HCT116 (cell line): Measurements from ENCODE around the gene PRPF6.

Experiments used
- EGR1 ChIP-seq: IDR thresholded peaks from 2 replicates; pipeline ENCODE4 v1.6.1; 2012; ENCODE audit warnings: low read depth
- POLR2A ChIP-seq: IDR thresholded peaks from 2 replicates; pipeline ENCODE4 v1.7.0; 2011; ENCODE audit warnings: borderline replicate concordance; ENCODE audit not compliant: insufficient read depth, insufficient read length; ENCODE audit errors: extremely low read depth
- YY1 ChIP-seq: IDR thresholded peaks from 2 replicates; pipeline ENCODE4 v1.6.1; 2011; ENCODE audit warnings: low read length, low read depth, moderate library complexity, mild to moderate bottlenecking; ENCODE audit not compliant: insufficient replicate concordance; ENCODE audit errors: extremely low read depth
- ZFX ChIP-seq: fragments of 450-650 bp; IDR thresholded peaks from 2 replicates; pipeline ENCODE4 v1.6.1; 2017
- ZNF274 ChIP-seq: fragments of 200-500 bp; sonication (Bioruptor generic); IDR thresholded peaks from 2 replicates; pipeline ENCODE4 v1.6.1; 2014; ENCODE audit warnings: mild to moderate bottlenecking, low read depth, low read length, inconsistent platforms
- TF ChIP-seq, protein P1 (sequence below), 3 experiments: fragments of 200-600 bp in 1 of 3; sonication (generic) in 1 of 3; IDR thresholded peaks in 2 of 3; conservative IDR thresholded peaks in 1 of 3; 2 replicates each; pipeline ENCODE4 v1.5.1; 2012 to 2017; ENCODE audit warnings: low read depth in 2 of 3, low read length in 2 of 3, antibody characterized with exemption in 1 of 3, borderline replicate concordance in 1 of 3, control low read depth in 1 of 3, mild to moderate bottlenecking in 1 of 3, mixed read lengths in 1 of 3, mixed run types in 1 of 3, moderate library complexity in 1 of 3; ENCODE audit not compliant: insufficient read depth in 1 of 3
- TF ChIP-seq, protein P2 (sequence below): IDR thresholded peaks from 2 replicates; pipeline ENCODE4 v1.6.1; 2012; ENCODE audit warnings: low read depth

GRCh38 chr20:64036346-64037198 lies 55.6 kb downstream of the PRPF6 start:
- no peak for TF ChIP-seq YY1
- no peak for TF ChIP-seq POLR2A
- TF ChIP-seq, protein P1, sequence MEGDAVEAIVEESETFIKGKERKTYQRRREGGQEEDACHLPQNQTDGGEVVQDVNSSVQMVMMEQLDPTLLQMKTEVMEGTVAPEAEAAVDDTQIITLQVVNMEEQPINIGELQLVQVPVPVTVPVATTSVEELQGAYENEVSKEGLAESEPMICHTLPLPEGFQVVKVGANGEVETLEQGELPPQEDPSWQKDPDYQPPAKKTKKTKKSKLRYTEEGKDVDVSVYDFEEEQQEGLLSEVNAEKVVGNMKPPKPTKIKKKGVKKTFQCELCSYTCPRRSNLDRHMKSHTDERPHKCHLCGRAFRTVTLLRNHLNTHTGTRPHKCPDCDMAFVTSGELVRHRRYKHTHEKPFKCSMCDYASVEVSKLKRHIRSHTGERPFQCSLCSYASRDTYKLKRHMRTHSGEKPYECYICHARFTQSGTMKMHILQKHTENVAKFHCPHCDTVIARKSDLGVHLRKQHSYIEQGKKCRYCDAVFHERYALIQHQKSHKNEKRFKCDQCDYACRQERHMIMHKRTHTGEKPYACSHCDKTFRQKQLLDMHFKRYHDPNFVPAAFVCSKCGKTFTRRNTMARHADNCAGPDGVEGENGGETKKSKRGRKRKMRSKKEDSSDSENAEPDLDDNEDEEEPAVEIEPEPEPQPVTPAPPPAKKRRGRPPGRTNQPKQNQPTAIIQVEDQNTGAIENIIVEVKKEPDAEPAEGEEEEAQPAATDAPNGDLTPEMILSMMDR (IDR thresholded peaks at IDR 0.05 in 2 of 3, conservative IDR thresholded peaks at IDR 0.05 in 1 of 3; ENCODE audit: borderline replicate concordance in 1 of 3, insufficient read depth in 1 of 3, low read depth in 2 of 3, low read length in 2 of 3), result no peak
- TF ChIP-seq, protein P2, sequence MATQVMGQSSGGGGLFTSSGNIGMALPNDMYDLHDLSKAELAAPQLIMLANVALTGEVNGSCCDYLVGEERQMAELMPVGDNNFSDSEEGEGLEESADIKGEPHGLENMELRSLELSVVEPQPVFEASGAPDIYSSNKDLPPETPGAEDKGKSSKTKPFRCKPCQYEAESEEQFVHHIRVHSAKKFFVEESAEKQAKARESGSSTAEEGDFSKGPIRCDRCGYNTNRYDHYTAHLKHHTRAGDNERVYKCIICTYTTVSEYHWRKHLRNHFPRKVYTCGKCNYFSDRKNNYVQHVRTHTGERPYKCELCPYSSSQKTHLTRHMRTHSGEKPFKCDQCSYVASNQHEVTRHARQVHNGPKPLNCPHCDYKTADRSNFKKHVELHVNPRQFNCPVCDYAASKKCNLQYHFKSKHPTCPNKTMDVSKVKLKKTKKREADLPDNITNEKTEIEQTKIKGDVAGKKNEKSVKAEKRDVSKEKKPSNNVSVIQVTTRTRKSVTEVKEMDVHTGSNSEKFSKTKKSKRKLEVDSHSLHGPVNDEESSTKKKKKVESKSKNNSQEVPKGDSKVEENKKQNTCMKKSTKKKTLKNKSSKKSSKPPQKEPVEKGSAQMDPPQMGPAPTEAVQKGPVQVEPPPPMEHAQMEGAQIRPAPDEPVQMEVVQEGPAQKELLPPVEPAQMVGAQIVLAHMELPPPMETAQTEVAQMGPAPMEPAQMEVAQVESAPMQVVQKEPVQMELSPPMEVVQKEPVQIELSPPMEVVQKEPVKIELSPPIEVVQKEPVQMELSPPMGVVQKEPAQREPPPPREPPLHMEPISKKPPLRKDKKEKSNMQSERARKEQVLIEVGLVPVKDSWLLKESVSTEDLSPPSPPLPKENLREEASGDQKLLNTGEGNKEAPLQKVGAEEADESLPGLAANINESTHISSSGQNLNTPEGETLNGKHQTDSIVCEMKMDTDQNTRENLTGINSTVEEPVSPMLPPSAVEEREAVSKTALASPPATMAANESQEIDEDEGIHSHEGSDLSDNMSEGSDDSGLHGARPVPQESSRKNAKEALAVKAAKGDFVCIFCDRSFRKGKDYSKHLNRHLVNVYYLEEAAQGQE, result no peak
- no peak for TF ChIP-seq ZFX
- no peak for TF ChIP-seq EGR1
- no peak for TF ChIP-seq ZNF274
